ENCODE data around the gene CCNQ. TPM values are rescaled to one million over a fixed set of nuclear protein-coding genes. Genes with fewer than 3 reads are reported as not detected.

The CCNQ gene
- total and polyA plus RNA-seq, 2 of the 8 experiments (the other 6 are each of a cell fraction or from before 2014, with no cell fraction given), result 16.6 to 32.1 TPM

DNA sequence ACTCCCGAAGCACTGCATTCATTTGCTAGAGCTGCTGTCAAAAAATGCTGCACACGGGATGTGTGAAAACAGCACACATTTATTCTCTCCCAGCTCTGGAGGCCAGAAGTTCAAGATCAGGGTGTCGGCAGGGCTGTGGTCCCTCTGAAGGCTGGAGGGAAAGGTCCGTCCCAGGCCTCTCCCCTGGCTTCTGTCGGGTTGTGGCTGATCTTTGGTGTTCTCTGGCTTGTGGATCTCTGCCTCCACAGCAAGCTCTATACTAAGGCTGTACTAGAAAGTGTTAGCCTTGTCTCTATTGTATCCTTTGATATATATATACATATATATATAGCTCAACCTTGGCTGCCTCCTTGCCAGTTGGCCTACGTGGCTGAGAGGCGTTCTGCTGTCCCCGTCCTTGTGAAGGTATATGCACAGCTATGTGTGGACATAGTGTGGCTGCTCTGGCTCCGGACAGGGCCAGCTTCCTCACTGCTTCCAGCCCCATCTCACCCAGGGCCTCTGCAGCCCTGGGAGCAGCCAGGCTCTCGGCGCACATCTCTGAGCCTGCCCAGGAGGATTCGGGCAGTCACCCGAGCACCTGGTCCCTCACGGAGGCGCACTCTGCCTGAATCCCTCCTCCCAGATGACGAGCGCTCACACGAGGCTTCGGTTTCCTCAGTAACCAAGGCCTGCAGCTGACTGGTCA, 33.1 kb upstream of the CCNQ start:
- H3K14ac ChIP-seq (ENCODE audit: insufficient read length), result no peak overlapping the region
- no peak overlapping the region for H2AFZ ChIP-seq (ENCODE audit: low read length)
- no peak overlapping the region for H2AK5ac ChIP-seq (ENCODE audit: low read depth, low read length)
- no peak overlapping the region for H2BK15ac ChIP-seq (ENCODE audit: low read length)
- no peaks in the 10 kb centered on the region for H3K27me3 ChIP-seq (replicated peaks in 1 of 4; ENCODE audit: control insufficient read depth in 3 of 4, extremely low read depth in 1 of 4, insufficient read depth in 3 of 4, low read length in 3 of 4)
- no peak overlapping the region for H4K5ac ChIP-seq (ENCODE audit: insufficient read length, low read depth, low read length)
- no peak overlapping the region for H2BK20ac ChIP-seq (ENCODE audit: low read length)
- H2BK120ac ChIP-seq (replicated peaks; ENCODE audit: low read depth, low read length), result no peak overlapping the region
- H3K4me3 ChIP-seq (ENCODE audit: extremely low read depth in 1 of 4, insufficient read depth in 2 of 4, low read depth in 3 of 4, low read length in 4 of 4), result no peak overlapping the region
- H3K23me2 ChIP-seq (ENCODE audit: low read depth, low read length), result no peaks in the 10 kb centered on the region
- H3K56ac ChIP-seq (replicated peaks; ENCODE audit: insufficient read length, low read depth, low read length), result no peak overlapping the region
- no peak overlapping the region for H3K4ac ChIP-seq (replicated peaks; ENCODE audit: insufficient read length, low read depth, low read length)
- no peaks in the 10 kb centered on the region for H3K36me3 ChIP-seq (ENCODE audit: control insufficient read depth in 2 of 4, insufficient read depth in 4 of 4, low read length in 3 of 4)
- no peak overlapping the region for H3K4me2 ChIP-seq (ENCODE audit: insufficient read depth in 1 of 2, low read depth in 2 of 2, low read length in 2 of 2)
- H3K27ac ChIP-seq (ENCODE audit: low read depth, low read length), result no peak overlapping the region
- WGBS, 2 experiments (ENCODE audit: extremely low coverage in 1 of 2, insufficient coverage in 1 of 2, insufficient read length in 1 of 2, insufficient replicate concordance in 2 of 2, low coverage in 1 of 2, low lambda C conversion rate in 2 of 2, missing lambda C conversion rate in 1 of 2), result 90% methylated on average over 10 of the region's 19 CpGs; no CpG with 5 or more reads in 1 of the 2 experiments
- ChIA-PET CTCF (ENCODE audit: partially characterized antibody) (interaction anchor here (0.8 to 4.5 kb wide), 12 partner anchors 9 to 92 kb away, joined by 3 to 30 read pairs (median 5); partner anchors contain the start of gene DUSP9), POLR2A (ENCODE audit: partially characterized antibody) (no interaction called here)
- no peak overlapping the region for H3K23ac ChIP-seq (ENCODE audit: insufficient read length)
- no peak overlapping the region for H4K91ac ChIP-seq (replicated peaks; ENCODE audit: insufficient read length, low read length)
- FAIRE-seq, result no peak
- H4K8ac ChIP-seq (ENCODE audit: extremely low read depth, insufficient read depth, low read length), result no peak overlapping the region
- no peaks in the 10 kb centered on the region for H3K79me1 ChIP-seq (ENCODE audit: low read depth, low read length)
- H3K4me1 ChIP-seq (replicated peaks in 1 of 4; ENCODE audit: control insufficient read depth in 3 of 4, insufficient read depth in 4 of 4, low read length in 3 of 4), result peaks cover 0 to 3% (median 0%) of the 10 kb centered on the region in 4 experiments; a peak in 1 of 7 replicates
- no peak overlapping the region for H3K9ac ChIP-seq (replicated peaks in 1 of 4; ENCODE audit: extremely low read depth in 1 of 4, low read depth in 3 of 4, low read length in 3 of 4)
- no peaks in the 10 kb centered on the region for H4K20me1 ChIP-seq (replicated peaks in 1 of 2; ENCODE audit: control insufficient read depth in 1 of 2, insufficient read depth in 2 of 2, low read length in 2 of 2)
- H3K9me3 ChIP-seq (ENCODE audit: insufficient read depth in 2 of 2, low read depth in 1 of 2, low read length in 1 of 2), result no peaks in the 10 kb centered on the region
- DNase-seq (ENCODE audit: low read depth in 1 of 2, low spot score in 2 of 2), result no peak
- H2BK5ac ChIP-seq (ENCODE audit: low read depth, low read length), result no peak overlapping the region
- no peak overlapping the region for H3K18ac ChIP-seq (ENCODE audit: extremely low read depth, low read length)
- H2BK12ac ChIP-seq (ENCODE audit: low read depth, low read length), result no peak overlapping the region
- no peaks in the 10 kb centered on the region for H3K79me2 ChIP-seq (ENCODE audit: control insufficient read depth in 1 of 2, insufficient read depth in 2 of 2, low read length in 2 of 2)
- TF ChIP-seq TEAD4 (IDR thresholded peaks at IDR 0.05; ENCODE audit: low read depth, low read length) (no peak), MAFK (IDR thresholded peaks at IDR 0.05; ENCODE audit: low read depth, low read length) (no peak), RNF2 (IDR thresholded peaks at IDR 0.05; ENCODE audit: borderline replicate concordance, low read depth, low read length, missing control alignments, poor library complexity, severe bottlenecking) (no peak), RAD21 (IDR thresholded peaks at IDR 0.05 in 1 of 2, conservative IDR thresholded peaks at IDR 0.05 in 1 of 2; ENCODE audit: low read depth in 2 of 2, low read length in 2 of 2) (no peak), CHD1 (IDR thresholded peaks at IDR 0.05; ENCODE audit: low read depth, low read length) (no peak), YY1 (IDR thresholded peaks at IDR 0.05; ENCODE audit: low read depth, low read length) (no peak), SIX5 (IDR thresholded peaks at IDR 0.05; ENCODE audit: low read depth, low read length) (no peak), PHF8 (conservative IDR thresholded peaks at IDR 0.05; ENCODE audit: low read depth, low read length) (no peak), SRF (IDR thresholded peaks at IDR 0.05; ENCODE audit: low read depth, low read length) (no peak), GABPA (IDR thresholded peaks at IDR 0.05; ENCODE audit: borderline replicate concordance, insufficient read depth, low read length) (no peak)
- TF ChIP-seq, protein P1, sequence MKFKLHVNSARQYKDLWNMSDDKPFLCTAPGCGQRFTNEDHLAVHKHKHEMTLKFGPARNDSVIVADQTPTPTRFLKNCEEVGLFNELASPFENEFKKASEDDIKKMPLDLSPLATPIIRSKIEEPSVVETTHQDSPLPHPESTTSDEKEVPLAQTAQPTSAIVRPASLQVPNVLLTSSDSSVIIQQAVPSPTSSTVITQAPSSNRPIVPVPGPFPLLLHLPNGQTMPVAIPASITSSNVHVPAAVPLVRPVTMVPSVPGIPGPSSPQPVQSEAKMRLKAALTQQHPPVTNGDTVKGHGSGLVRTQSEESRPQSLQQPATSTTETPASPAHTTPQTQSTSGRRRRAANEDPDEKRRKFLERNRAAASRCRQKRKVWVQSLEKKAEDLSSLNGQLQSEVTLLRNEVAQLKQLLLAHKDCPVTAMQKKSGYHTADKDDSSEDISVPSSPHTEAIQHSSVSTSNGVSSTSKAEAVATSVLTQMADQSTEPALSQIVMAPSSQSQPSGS (IDR thresholded peaks at IDR 0.05; ENCODE audit: low read length), result no peak

All from H1 (cell line).